Medulla oblongata (tissue), 1 donor: ENCODE results near the gene STARD5.

ENCODE experiments used
- DNase-seq: peaks from one replicate; pipeline ENCODE4 v3.0.0-alpha.2; 2015; ENCODE audit errors: extremely low spot score

STARD5 gene

DNA sequence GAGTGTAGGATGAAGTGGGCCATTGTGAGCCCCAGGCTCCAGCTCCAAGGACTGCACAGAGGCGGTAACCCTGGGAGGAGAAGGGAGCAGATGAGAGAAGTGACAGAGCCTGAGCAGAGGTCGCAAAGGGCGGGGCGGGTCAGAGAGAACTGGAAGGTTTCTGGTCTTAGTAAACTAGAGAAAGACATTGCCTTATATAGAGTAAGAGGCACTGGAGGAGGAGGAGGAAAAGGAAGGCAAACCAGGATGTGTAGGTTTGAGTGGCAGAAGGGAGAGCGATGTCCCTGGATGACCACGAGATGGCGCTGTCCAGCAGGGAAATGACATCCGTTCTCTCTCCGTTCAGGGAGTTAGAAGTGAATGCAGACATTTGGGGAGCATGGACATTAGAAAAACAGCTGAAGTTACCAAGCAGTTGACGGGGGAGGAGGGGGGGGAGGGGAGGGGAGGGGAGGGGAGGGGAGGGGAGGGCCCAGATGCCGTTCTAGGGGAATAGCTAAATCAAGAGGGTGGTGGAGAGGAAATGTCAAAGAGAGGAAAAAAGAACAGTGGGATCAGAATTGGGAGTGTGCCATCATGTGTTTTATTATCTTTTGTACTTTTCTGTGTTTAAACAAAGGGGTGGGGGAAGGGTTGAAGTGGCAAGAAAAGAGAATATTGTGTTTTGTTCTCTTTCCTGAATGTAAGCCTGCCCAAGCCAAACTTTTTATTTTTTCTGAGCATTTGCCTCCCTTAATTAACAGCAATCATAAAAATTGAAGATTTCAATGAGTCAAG is 48.8 kb downstream of the STARD5 start:
- peak; percentile 95 for DNase-seq

DNA sequence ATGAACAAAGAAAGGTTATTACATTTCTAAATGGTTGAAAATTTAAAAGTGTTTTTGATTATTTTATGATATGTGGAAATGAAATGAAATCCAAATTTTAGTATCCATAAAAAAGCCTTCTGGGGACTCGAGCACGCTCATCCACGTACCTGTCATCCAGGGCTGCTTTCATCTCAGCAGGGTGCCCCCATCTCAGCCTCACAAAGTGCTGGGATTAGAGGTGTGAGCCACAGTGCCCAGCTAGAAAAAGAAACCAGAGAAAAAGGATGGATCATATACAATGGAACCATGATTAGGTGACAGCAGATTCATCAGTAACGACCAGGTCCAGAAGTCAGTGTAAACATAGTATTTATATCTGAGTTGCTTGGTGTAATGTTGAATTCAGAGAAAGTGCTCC is 49.7 kb downstream of the STARD5 start:
- DNase-seq = no peak

DNA sequence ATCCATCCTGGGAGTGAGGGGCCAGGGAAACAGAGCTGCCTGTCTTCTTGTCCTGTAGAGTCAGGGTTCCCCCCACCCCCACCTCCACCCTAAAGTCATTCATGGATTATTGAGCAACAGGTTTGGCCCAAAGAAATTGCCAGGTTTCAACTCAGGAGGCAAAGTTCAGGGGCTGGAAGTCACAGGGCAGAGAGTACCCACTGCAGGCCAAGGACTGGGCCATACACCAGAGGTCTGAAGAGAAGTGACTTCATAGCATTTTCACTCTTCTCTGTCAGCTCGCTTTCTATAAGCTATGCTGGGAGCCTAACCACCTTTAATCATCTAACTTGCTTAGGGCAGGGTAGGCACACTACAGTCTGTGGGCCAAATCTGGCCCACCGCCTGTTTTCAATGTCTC is 50.1 kb downstream of the STARD5 start:
- DNase-seq = no peak

DNA sequence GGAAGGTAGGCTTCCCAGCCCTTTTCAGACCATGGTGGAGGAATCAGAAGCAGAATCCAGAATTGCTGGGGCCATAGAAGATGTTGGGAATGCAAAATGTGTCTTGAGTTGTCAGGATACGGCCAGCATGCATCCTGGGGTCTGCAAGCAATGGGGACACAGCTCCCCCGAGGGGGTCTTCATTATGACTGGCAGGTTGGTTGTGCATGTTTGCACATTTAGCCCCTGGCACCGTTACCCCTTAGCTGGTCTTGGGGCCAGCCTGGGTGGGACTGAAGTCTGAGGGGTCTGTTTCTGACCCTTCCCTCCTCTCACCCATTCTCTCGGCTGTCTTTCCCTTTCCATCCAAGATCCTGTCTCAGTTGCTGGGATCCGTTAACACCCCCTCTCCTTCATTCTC is 50.7 kb downstream of the STARD5 start:
- no peak for DNase-seq

DNA sequence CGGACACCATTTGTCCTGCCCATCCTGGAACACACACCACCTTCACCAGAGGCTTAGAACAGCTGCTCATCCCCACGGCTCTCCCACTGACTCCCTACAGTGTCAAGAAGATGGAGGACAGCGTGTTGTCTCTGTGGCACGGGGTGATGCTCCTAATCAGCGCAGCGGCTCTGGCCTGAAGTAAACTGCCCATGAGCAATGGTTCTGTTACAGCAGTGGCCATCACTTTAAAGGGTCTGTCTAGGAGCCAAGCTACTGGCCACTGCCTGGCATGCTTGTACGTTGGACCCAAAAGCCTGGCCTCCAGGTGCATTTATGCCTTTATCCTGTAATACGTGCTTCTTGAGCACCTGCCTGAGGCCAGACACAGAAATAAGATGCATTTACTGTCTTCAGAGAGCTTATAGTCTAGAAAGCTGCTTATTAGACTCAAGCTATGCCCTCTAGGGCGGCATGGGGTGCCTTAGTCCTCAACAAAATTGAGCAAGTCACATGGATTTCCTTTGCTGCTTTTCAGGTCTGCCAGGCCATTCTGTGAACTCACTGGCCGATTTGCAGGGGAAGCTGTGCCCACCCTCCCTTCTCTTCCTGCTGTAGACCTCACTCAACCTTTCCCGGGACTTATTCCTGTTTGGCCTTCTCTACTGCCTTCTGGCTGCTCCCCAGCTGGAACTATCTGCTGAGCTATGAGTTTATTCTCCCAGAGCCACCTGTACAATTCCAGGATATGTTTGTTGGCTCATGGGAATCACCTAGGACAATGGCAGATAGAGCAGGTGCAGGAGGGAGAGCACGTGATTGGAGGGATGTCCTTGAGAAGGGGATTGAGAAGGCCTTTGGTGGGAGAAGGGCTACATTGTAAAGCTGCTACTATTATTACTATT is 51.9 kb downstream of the STARD5 start:
- no peak for DNase-seq

DNA sequence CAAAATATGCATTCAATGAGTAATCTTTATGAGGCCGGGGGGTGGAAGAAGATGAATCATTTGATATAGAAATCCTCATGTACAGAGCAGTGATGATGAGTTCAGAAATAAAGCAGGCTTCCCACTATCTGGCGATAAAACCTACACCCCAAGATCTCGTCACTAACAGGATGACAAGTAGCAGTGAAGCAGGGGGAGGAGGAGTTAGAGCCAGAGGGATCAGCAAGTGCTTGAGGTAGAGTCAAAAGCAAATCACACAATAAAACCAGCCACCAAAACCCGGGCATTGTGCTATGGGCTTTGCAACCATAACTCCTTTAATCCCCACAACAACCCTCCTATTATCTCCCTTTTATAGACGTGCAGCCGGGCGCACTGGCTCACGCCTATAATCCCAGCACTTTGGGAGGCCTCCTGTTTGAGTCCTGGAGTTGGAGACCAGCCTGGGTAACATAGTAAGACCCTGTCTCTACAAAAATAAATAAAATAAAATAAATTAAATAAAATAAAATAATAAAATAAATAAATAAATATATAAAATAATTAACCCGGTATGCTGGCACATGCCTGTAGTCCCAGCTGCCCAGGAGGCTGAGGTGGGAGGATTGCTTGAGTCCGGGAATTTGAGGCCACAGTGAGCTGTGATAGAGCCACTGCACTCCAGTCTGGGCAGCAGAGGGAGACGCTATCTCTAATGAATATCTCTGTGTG is 53.0 kb downstream of the STARD5 start:
- DNase-seq = no peak

DNA sequence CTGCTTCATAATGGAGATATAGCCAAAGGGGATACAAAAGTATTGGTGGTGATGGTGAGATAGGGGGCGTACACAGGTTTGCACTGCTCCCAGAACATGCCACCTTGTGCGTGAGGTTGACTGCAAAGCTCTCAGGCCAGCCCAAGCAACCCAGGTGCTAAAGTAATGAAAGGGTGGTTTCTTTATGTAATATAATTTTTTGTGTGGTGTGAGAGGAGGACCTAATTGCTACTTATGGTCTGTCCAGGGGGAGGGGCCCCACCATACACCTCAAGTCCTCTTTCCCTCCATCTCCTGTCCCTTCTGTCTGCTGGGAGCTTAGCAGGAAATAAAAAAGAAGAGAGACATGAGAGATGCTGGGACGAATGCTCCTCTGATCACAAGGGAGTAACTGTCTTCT is 53.8 kb downstream of the STARD5 start:
- DNase-seq = no peak

DNA sequence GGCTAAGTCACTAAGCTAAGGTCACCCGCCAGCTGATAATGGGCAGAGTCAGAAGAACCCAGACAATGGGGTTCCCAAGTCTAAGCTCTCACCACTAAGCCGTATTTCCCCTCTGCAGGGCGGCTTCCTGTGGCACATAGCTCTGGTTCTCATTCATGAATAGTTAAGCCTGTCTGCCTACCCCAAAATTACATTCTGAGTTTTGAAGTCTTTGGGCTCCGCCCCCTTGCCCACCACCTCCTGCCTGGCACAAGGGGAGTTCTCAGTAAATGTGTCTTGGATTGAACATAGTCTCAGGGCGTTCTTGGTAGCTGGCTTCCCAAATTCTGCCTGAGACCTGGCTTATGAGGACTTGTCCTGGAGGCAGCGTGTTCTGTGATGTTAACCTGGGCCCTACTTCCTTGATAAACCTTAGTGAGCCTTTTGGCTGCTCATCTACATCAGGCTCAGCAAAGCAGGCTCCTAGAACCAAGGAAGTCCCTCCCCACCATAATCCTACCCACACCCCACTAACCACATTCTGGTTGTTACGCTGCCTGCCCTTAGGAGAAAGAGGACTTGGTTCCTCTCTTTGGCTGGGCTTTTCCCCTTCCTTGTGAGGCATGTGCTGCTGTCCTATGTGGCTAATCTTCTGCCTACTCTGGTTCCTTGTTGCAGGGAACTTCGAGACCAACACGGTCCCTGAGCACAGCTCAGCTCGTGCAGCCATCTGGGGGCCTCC is 54.9 kb downstream of the STARD5 start:
- DNase-seq = peak; percentile 14

DNA sequence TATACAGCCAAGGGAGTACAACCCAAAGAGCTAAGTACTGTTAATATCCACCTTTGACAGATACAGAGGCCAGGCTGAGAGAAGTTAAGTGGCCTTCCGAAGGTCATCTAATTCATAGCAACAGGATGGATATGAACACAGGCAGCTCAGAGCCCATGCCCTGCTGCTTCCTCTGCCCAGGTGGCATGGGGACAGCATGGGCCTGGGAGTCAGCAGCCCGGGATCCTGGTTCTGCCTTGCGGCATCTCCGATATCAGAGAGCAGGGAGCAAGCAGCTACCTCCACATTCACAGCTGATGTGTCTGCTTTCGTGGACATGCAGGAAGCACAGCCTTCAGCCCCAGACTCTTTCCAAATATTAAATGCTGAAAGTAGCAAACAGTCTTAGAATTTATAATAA is 55.6 kb downstream of the STARD5 start:
- DNase-seq = no peak

DNA sequence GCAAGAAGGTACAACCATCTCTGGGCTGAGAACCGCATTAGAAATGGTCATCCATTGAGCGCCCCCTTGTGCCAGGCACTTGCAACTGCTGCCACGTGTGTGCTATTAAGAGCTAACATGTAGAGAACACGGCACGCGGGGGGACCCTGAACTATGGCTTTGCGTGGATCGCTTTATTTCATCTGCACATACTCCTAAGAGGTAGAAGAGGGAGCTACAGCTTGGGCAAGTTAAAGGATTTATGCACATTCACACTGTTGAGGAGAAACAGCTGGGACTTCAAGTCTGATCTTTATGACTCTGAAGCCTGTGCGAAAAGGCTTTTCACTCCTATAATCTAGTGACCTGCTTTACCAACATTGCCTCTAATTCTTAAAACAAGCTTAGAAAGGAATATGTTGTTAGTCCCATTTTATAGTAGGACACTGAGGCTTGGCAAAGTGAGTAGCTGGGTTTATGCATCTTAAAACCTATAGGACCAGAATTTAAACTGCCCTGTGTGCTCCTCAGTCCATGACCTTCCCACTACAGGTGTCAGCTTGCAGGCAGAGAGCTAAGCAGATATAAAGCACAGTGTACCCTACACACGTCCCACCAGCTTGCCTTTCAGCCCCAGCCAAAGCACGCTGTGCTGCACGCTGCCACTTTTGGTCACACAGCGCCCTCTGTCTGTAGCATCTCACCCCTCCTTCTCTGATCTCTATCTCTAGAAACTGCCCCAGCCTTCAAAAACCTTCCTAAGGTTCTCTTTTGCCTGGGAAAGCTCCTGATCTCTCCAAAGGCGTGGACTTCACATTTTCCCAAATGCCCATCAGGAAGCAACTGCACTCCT is 57.8 kb downstream of the STARD5 start:
- DNase-seq = peak; percentile 89

DNA sequence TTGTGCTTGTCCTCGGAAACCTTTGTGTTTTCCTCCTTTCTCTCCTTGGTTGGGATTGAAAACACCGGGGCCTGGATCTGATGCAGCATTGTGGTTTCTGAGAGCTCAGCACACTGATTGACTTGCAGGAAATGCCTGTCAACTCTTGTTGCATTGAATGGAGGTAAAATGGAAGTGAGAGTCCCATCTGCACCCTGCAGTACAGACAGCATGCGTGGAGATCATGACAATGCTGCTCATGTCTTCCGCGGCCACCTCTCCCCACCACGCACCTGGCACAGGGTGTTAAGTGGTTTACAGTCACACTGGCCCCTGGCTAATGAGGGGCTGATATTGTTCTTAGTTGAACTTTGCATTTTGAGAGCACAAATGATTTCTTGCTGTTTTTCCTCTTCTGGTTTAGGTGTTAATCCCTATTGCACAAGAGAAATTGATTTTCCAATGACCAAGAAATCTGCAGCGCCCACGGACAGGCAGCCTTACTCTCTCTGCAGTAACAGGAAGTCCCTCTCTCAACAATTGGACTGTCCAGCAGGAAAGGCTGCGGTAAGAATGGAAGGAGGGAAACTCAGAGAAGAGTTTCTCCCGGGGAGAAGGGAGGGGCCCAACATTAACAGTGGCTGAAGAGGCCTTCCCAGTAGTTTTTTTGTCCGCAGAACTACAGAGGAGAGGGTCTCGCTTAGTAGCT is 58.5 kb downstream of the STARD5 start:
- DNase-seq = no peak

DNA sequence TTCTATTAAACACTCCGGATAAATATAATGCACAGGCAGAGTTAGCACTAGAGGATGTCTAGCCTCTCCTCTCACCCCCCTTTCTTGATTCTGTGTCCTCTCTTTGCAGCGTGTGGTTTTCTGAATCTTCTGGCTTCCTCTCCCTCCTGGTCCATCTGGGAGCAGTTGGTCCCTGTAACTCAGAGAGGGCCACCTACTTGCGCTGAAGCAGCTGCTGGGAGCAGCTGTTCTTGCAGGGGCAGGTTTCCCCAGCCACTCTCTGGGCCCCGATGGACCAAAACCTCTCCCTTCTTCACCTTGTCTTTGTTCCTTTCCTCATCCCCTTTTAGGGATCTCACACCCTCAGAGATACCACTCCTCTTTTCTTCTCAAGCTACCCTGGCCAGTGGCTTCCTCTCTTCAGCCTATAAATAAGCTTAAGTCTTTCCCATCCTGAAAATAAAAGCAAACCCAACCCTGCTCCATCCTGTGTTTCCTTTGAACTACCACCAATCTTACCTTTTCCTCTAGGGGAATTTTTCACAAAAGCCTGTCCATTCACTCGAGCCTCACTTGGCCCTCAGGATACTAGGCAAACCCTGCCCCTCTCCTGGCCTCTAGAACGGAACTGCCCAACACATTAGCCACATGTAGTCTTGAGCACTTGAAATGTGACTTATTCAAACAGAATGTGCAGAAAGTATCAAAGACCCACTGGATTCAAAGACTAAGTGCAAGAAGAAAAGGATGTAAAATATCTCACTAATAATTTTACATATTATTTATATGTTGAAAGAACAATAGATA is 59.7 kb downstream of the STARD5 start:
- DNase-seq = no peak

DNA sequence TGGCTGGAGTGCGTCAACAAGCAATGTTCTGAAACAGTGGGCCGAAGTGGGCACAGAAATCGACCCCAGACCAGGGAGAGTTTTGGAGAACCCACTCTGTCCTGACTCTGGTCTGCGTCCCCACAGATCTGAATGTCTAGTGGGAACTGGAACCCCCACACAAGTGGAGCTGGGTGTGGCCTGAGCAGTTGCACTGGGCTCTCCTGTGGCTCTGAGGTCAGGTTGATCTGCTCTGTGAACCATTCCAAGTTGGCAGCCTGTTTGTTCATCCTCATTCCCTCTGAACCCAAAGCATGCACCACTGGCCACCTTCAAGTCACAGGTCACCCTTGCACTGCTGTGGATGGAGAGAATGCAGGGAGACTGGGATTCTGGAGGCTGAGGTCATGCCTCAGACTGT is 60.5 kb downstream of the STARD5 start:
- no peak for DNase-seq

DNA sequence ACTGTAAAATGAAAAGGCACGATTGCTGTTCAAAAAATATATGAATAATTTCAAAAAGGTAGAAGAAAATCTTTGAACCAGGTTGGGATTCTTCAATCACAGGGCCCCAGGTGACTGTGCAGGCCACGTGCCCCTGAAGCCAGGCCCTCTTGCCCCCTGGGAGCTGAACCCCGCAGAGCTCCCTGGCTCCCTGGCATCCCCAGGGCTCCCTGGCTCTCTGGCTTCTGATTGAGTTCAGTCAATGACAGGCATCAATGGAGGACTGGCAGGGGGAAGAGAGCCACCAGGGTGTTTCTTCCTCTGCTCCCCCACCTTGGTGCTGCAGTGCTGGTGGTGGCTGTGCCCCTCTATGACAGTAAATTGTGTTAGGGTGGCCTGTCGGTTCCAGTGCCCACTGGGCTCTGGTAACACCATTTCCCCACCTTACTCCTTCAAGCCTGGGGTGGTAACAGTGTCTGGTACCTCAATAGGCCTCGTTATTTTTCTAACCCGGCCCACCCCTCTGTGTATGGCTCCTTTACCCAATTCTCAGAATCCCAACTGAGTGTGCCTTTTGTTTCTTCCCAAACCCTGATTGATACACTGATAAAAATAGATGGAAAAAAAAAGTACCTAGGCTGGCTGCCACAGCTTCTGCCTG is 62.6 kb downstream of the STARD5 start:
- no peak for DNase-seq

DNA sequence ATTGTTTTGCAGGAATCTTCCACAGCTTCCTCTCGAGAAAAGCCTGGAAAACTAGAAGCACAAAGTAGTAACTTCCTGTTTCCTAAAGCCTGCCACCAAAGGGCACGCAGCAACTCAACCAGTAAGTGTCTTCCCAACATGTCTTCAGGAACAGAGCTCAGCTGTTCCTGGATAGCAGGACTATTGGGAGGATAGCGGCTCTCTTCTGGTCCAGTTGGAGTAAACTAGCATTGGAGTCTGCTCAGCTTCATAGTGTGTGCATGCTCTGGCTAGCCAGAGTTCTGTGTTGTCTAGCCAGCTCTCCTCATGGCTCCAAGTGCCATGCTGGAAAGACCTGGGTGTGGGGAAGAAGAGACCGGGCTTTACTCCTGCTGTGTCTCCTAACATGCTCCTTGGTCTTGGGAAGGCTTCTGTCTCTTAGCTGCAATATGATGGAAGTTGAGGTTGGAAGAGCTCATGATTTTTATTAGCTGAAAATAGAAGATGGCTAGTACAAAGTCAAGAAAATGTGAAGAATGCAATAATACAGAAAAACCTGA is 64.1 kb downstream of the STARD5 start:
- no peak for DNase-seq
